ENCODE results near the gene LDLRAD4.

- no peak for TF ChIP-seq CTCF (IDR thresholded peaks at IDR 0.05)
- TF ChIP-seq EZH2 (IDR thresholded peaks at IDR 0.05; ENCODE audit: borderline replicate concordance, insufficient read depth, low read depth, low read length, poor library complexity, severe bottlenecking): no peak
These were observed 299.8 kb downstream of the LDLRAD4 start for GRCh38 chr18:13518382-13518781.
